ENCODE results near the gene RBPJ.

Gene RBPJ

GRCh38 chr4:26410385-26411293 lies 89.8 kb downstream of the RBPJ start:
- in situ Hi-C loops (cut with HindIII; ENCODE audit: low sequenced_read_pairs), result loop anchor here (25.0 kb wide), 1 partner anchor 323 kb away; no protein-coding TSS in a partner anchor

GRCh38 chr4:26412381-26413372 lies 91.9 kb downstream of the RBPJ start:
- in situ Hi-C loops (cut with HindIII; ENCODE audit: low sequenced_read_pairs), result loop anchor here (25.0 kb wide), 1 partner anchor 325 kb away; no protein-coding TSS in a partner anchor

DNA sequence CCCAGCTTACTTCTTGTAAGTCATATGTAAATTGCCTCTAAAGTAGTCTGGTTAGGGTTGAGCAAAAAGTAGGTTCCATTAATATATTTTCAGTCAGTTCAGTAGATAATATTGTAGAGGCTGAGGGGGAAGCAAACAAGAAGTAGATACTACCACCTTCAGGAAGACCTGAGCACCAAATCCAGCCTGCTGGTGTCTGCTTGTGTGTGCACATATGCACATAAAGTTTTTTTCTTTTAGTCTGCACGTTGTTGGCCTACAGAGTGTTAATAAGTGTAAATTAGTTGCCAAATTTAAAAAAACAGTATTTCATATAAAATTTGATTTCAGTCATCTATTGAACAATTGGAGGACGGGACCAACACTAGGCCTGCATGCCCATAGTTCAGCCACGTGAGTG lies 92.8 kb downstream of the RBPJ start:
- in situ Hi-C loops (cut with HindIII; ENCODE audit: low sequenced_read_pairs), result loop anchor here (25.0 kb wide), 1 partner anchor 326 kb away; no protein-coding TSS in a partner anchor

DNA sequence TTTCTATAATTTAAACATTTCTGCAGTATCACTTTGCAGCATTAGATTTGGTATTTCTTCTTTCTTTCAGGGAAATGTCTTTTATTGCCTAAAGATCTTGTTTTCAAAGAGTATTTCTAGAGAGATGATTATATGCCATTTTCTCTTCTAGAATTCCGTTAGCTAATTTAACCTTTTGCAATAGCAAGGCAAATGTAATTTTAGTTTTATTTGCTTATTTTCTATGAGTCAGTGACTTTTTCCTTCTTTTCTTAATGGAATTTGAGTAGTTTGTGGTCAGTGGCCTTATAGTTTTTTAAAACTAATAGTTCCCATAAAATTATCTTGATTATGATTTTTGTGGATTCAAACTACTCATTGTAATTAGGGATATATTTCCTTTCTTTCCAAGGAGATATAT lies 97.3 kb downstream of the RBPJ start:
- in situ Hi-C loops (cut with HindIII; ENCODE audit: low sequenced_read_pairs), result loop anchor here (25.0 kb wide), 1 partner anchor 331 kb away; no protein-coding TSS in a partner anchor

DNA sequence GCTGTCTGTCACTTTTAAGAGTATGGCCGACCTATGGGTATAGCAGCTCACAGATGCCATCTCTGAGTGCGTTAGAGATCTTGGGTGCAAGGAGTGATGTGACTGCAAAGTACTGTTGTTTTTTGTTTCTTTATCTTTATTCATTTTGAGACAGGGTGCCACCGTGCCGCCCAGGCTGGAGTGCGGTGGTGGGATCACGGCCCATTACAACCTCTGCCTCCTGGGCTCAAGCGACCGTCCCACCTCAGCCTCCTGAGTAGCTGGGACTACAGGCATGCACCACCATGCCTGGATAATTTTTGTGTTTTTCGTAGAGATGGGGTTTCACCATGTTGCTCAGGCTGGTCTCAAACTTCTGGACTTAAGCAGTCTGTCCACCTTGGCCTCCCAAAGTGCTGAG lies 98.0 kb downstream of the RBPJ start:
- in situ Hi-C loops (cut with HindIII; ENCODE audit: low sequenced_read_pairs), result loop anchor here (25.0 kb wide), 1 partner anchor 332 kb away; no protein-coding TSS in a partner anchor

- in situ Hi-C loops (cut with HindIII; ENCODE audit: low sequenced_read_pairs), result loop anchor here (25.0 kb wide), 1 partner anchor 333 kb away; no protein-coding TSS in a partner anchor
Measured at GRCh38 chr4:26420438-26420837, 99.6 kb downstream of the RBPJ start.

DNA sequence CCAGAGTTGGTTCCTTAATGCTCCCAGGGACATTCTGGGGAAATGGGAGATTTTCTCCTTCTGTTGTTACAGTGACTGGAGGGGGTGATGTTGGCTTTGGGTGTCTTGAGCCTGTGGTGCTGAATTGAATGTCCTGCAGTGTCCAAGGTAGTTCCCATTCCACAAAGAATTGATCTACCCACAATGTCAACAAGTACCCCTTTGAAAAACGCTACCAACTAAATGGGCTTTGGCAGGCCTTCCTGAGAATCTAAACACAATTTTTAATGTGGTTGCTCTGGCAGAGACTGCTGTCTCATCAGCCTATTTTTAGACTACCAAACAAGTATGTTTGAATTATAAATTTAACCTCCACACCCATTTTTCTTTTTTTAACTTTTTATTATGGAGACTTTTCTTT lies 100.1 kb downstream of the RBPJ start:
- in situ Hi-C loops (cut with HindIII; ENCODE audit: low sequenced_read_pairs), result loop anchor here (25.0 kb wide), 1 partner anchor 334 kb away; no protein-coding TSS in a partner anchor

DNA sequence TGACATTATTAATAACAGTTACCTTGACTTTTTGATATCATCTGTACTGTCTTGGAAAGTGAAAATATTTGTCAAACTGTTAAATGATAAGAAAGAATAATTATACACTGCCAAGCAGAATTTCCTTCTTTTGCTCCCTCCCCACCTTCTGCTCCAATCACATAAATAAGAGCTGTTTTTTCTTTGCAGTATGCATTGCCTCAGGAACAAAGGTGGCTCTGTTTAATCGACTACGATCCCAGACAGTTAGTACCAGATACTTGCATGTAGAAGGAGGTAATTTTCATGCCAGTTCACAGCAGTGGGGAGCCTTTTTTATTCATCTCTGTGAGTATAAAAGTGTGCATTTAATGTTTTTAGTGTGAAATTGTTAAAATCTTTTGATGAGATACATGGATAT lies 103.3 kb downstream of the RBPJ start:
- in situ Hi-C loops (cut with HindIII; ENCODE audit: low sequenced_read_pairs), result loop anchor here (25.0 kb wide), 1 partner anchor 337 kb away; no protein-coding TSS in a partner anchor

GRCh38 chr4:26424838-26425237 lies 104.0 kb downstream of the RBPJ start:
- in situ Hi-C loops (cut with HindIII; ENCODE audit: low sequenced_read_pairs), result loop anchor here (25.0 kb wide), 1 partner anchor 338 kb away; no protein-coding TSS in a partner anchor

GRCh38 chr4:26425953-26426352 lies 105.1 kb downstream of the RBPJ start:
- in situ Hi-C loops (cut with HindIII; ENCODE audit: low sequenced_read_pairs), result no loop called here

DNA sequence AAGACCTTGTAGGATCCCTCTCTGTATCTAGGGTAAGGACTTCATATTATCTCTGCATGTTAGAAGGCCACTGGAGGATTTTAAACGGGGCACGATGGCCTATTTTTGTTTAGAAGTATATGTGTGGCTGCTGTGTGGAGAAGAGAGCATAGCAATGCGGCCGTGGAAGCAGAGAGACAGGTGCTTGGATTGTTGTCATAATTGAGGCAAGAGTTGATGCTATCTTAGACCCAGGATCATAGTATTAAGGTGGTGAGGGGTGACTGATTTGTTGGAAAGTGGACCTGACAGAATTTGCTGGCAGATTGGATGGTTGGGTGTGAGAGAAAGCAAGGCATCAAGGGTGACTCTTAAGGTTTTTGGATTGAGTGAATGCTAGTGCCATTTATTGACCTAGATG lies 106.1 kb downstream of the RBPJ start:
- in situ Hi-C loops (cut with HindIII; ENCODE audit: low sequenced_read_pairs), result no loop called here

- in situ Hi-C loops (cut with HindIII; ENCODE audit: low sequenced_read_pairs), result no loop called here
Measured at GRCh38 chr4:26429910-26430309, 109.1 kb downstream of the RBPJ start.

DNA sequence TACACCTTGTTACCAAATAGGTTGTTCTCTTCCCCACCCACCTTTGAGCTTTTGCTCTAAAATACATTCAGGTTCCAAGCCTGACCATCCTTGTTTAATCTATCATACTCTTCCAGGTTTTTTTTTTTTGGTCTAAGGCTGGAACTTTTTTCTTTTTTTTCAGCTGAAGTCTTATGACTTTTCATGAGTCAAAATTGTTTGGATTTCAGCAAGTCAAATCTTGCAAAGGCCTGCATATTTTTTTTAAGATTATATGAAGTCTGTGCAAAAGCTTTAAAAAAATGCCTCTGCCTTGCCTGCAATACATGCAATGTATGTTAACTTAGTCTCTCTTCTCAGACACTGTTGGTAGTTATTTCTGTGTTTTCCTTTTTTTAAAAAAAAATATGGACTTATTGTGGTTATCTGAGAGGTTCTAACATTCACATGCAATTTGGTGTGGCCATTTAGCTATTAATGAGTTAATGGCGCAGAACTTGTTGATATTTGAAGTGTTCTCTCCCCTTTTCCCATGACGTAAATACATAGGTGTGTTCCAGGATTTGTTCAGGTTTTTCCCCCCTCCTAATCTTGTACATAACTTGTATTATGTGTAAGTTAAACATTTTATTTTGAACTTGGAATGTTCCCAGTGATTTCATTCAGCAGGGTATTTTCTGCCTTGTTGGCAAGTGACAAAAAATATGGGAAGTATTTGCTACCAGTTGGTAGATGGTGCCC lies 110.8 kb downstream of the RBPJ start:
- in situ Hi-C loops (cut with HindIII; ENCODE audit: low sequenced_read_pairs), result no loop called here

DNA sequence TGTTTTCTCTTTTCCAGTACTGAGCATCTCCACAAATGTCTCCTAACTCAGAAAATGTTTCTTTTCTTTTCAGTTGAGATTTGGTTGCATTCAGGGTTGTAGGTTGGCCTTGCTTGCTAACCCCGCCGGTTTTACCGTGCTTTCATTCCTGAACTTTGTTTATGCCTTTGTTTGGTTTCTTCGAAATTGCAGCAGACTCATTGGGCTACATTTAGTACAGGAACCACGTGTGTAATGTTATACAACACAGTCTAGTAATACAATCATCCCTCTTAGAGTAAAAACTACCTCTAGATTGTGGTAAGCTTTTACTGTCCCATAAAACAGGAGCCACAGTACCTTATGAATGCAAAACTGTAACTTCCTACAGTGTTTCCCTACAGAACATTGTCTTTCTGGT lies 111.6 kb downstream of the RBPJ start:
- in situ Hi-C loops (cut with HindIII; ENCODE audit: low sequenced_read_pairs), result no loop called here

GRCh38 chr4:26433556-26433955 lies 112.7 kb downstream of the RBPJ start:
- in situ Hi-C loops (cut with HindIII; ENCODE audit: low sequenced_read_pairs), result no loop called here

- in situ Hi-C loops (cut with HindIII; ENCODE audit: low sequenced_read_pairs), result no loop called here
Measured at GRCh38 chr4:26434030-26434639, 113.3 kb downstream of the RBPJ start.

DNA sequence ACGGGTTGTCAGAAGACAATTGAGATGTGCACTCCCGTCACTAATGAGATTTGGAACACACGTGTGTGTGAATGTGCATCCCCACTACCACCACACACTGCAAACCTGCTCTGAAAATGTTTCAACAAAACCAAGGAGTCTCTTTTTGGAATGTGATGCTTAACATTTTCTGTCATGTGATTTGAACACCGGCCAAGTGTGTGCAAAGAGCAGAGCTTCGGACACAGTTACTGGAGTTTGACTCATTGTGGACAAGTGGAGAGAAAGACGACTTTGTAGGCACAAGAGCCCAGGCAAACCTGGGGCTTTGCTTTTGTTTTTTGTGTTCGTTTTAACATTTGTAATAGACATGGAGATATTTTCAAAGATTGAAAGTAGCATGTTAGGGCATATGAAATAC lies 120.3 kb downstream of the RBPJ start:
- in situ Hi-C loops (cut with HindIII; ENCODE audit: low sequenced_read_pairs), result no loop called here

DNA sequence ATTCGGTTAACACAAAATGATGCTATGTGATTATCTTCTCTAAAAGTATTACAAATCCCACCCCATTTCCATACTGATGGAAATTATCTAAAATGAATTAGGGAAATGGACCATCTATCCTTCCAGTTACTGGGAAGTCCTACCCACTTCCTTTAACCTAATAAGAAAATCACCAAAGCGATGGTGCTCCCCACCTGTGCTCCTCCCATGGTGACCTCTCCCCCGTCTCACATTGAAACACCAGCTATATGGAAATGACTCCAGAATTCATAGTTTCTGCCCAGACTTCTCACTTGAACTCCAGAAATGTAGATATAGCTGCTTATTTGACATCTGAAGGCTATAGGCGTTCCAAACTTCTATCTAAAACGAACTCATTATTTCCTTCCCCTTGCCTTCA lies 121.0 kb downstream of the RBPJ start:
- in situ Hi-C loops (cut with HindIII; ENCODE audit: low sequenced_read_pairs), result no loop called here

DNA sequence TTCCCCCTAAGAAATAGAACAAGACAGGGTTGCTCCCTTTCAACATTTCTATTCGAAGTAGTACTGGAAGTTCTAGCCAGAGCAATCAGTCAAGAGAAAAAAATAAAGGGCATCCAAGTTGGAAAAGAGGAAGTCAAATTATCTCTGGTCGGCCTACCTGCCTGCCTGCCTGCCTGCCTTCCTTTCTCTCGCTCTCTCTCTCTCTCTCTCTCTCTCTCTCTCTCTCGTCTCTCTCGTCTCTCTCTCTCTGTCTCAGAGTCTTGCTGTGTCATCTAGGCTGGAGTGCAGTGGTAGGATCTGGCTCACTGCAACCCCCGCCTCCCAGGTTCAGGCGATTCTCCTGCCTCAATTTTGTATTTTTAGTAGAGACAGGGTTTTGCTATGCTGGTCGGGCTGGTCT lies 126.6 kb downstream of the RBPJ start:
- in situ Hi-C loops (cut with HindIII; ENCODE audit: low sequenced_read_pairs), result no loop called here

DNA sequence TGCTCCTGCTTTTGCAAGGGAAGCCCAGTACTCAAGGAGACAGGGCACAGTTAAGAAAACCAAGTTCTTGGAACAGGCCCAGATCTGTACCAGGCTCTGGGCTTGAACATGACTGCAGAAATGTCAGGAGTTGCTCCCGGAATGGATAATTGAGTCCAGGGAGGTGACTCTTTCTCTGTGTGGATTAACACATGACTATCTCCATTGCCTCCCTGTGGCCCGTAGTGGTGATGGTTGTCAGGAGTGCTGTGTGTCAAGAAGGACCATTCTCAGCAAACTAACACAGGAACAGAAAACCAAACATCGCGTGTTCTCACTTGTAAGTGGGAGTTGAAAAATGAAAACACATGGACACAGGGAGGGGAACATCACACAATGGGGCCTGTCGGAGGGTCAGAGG lies 129.6 kb downstream of the RBPJ start:
- in situ Hi-C loops (cut with HindIII; ENCODE audit: low sequenced_read_pairs), result no loop called here
